ENCODE data around the gene GAB4. TPM values are rescaled to one million over a fixed set of nuclear protein-coding genes. Genes with fewer than 3 reads are reported as not detected.
"Not testable (repeated sequence)": the region's sequence is repeated elsewhere in the genome, so short reads cannot be mapped to it uniquely, and the experiment has no call there.

Gene GAB4
- total and polyA plus RNA-seq, 10 of the 15 experiments (the other 5 are each of a cell fraction or from before 2014, with no cell fraction given), result not detected

DNA sequence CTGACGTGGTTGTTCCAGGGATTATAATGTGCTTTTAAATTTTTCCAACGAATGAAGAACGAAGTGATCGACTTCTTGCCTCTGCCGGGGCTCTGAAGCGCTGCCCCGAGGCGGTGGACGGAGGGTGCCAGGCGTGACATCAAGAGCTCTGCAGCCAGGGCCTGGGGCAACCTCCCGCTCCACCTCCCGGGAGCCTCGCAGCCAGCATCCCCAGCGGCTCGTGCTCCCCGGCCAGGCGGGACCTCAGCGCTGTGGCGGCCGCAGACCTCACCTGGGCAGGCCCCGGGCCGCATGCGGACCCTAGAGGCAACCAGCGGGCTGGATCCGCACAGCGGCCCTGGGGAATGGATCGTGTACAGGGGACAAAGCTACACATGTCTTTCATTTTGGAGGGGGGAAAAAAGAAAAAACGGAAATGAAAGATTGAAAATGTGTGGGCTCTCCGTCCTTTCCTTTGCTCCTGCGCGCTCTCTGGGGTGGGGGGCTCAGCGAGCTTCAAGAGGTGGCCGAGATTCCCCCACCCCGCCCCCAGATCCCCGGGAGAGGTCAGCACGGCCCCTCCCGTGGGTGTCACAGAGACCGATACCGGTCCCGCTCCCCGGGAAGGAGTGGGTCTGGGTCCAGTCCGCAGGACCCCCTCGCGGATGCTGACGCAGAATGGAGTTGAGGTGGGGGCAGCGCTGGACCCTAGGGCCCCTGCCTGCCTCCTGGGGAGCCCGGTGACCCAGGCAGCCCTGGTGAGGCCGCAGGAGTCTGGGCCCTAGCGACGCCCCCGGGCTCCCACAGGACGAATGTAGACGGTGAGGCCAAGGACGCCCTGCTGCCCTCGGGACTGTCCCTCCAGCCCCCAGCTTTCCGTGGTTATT lies 28.2 kb upstream of the GAB4 start:
- H3K27ac ChIP-seq (ENCODE audit: control insufficient read depth, insufficient read depth), result peak overlapping the region; percentile 39
- peak; percentile 67 for ATAC-seq
- FAIRE-seq; H4K20me1 ChIP-seq (ENCODE audit: control insufficient read depth, insufficient read depth); BruUV-seq (replicated peaks); SMC1A ChIA-PET (ENCODE audit: uncharacterized antibody, unreplicated experiment); POLR2A ChIA-PET; DNase-seq (ENCODE audit: low read depth, low spot score); intact Hi-C loops (cut with micrococcal nuclease; ENCODE audit: unreplicated experiment); H3K4me1 ChIP-seq (ENCODE audit: control insufficient read depth, insufficient read depth, low read length); H3K27me3 ChIP-seq (replicated peaks in 1 of 2; ENCODE audit: control insufficient read depth in 2 of 2, insufficient read depth in 2 of 2, low read length in 1 of 2); H3K9me3 ChIP-seq (replicated peaks; ENCODE audit: control insufficient read depth, insufficient read depth, low read length); in situ Hi-C loops (cut with MboI); H3K36me3 ChIP-seq (ENCODE audit: control insufficient read depth in 2 of 2, insufficient read depth in 2 of 2, low read length in 1 of 2): not testable (repeated sequence)
- 0 out of 2 replicates have a peak overlapping the region, but pooled peaks have one; percentile 16 for H3K9ac ChIP-seq (ENCODE audit: control insufficient read depth, insufficient read depth, low read length)
- WGBS (ENCODE audit: insufficient coverage, insufficient replicate concordance, low lambda C conversion rate, missing lambda C conversion rate), result 14% methylated on average over 40 of the region's 56 CpGs
- RAD21 ChIA-PET (ENCODE audit: unreplicated experiment), result interaction anchor here (0.6 kb wide), 1 partner anchor 307 kb away, joined by 5 read pairs; no protein-coding TSS in a partner anchor
- H2AFZ ChIP-seq (ENCODE audit: control insufficient read depth, low read depth, low read length), result peak overlapping the region; percentile 47
- peak overlapping the region; percentile 30; the same call in 1 of the 2 replicates for H3K4me2 ChIP-seq (ENCODE audit: control insufficient read depth, insufficient read depth)
- peak in 1 of 2 experiments; percentile 51; a peak in 1 of 4 replicates for TF ChIP-seq BHLHE40 (IDR thresholded peaks at IDR 0.05; ENCODE audit: borderline replicate concordance in 1 of 2, low read depth in 2 of 2, low read length in 1 of 2)
- H3K79me2 ChIP-seq (ENCODE audit: control insufficient read depth, insufficient read depth, low read length), result peaks cover 21% of the 10 kb centered on the region
- peak overlapping the region; percentile 60 for H3K4me3 ChIP-seq
- CTCF ChIA-PET, result interaction anchor here (1.0 to 1.6 kb wide), 3 partner anchors 18 to 136 kb away, joined by 3 to 5 read pairs (median 4); no protein-coding TSS in a partner anchor

DNA sequence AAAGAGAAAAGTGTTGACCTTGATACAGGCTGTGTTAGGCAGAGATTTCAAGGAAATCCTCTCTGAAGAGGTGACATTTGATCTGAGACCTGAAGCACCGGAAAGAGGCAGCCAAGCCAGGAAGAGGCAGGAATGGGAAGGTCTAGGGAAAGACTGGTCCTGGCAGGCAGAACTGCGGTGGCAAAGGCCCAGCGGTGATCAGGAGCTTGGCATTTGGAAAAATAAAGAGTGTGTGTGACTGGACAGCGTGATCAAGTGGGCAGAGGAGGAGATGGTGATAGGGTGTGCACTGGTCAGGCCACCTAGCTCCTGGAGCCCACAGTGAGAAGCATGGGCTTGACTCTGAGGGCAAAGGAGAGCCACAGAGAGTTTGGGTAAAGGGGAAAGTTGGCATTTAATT lies 27.2 kb upstream of the GAB4 start:
- BruUV-seq (replicated peaks), result no TSS peak
- 100% methylated on average over 4 of the region's 4 CpGs for WGBS (ENCODE audit: insufficient coverage, insufficient replicate concordance, low lambda C conversion rate, missing lambda C conversion rate)
- ChIA-PET POLR2A (no interaction called here), RAD21 (ENCODE audit: unreplicated experiment) (interaction anchor here (0.6 kb wide), 1 partner anchor 308 kb away, joined by 5 read pairs; no protein-coding TSS in a partner anchor), CTCF (interaction anchor here (1.3 to 1.6 kb wide), 2 partner anchors 19 to 137 kb away, joined by 4 to 5 read pairs; no protein-coding TSS in a partner anchor), SMC1A (ENCODE audit: uncharacterized antibody, unreplicated experiment) (no interaction called here)
- Histone ChIP-seq H2AFZ (ENCODE audit: control insufficient read depth, low read depth, low read length) (no peak overlapping the region), H3K4me2 (ENCODE audit: control insufficient read depth, insufficient read depth) (no peak overlapping the region), H3K4me3 (no peak overlapping the region), H3K9me3 (replicated peaks; ENCODE audit: control insufficient read depth, insufficient read depth, low read length) (no peaks in the 10 kb centered on the region), H4K20me1 (ENCODE audit: control insufficient read depth, insufficient read depth) (no peaks in the 10 kb centered on the region), H3K36me3 (ENCODE audit: control insufficient read depth in 2 of 2, insufficient read depth in 2 of 2, low read length in 1 of 2) (no peaks in the 10 kb centered on the region), H3K27ac (ENCODE audit: control insufficient read depth, insufficient read depth) (no peak overlapping the region), H3K27me3 (replicated peaks in 1 of 2; ENCODE audit: control insufficient read depth in 2 of 2, insufficient read depth in 2 of 2, low read length in 1 of 2) (no peaks in the 10 kb centered on the region), H3K4me1 (ENCODE audit: control insufficient read depth, insufficient read depth, low read length) (no peaks in the 10 kb centered on the region), H3K9ac (ENCODE audit: control insufficient read depth, insufficient read depth, low read length) (no peak overlapping the region), H3K79me2 (ENCODE audit: control insufficient read depth, insufficient read depth, low read length) (peaks cover 15% of the 10 kb centered on the region)
- no peak for DNase-seq (ENCODE audit: low read depth, low spot score)
- ATAC-seq, result no peak
- TF ChIP-seq ETV6 (conservative IDR thresholded peaks at IDR 0.05 in 1 of 2, IDR thresholded peaks at IDR 0.05 in 1 of 2; ENCODE audit: borderline replicate concordance in 1 of 2, low read depth in 1 of 2) (no peak), KAT2A (conservative IDR thresholded peaks at IDR 0.05; ENCODE audit: control insufficient read depth, low read depth, low read length) (no peak), LARP7 (IDR thresholded peaks at IDR 0.05) (no peak), ZNF384 (IDR thresholded peaks at IDR 0.05; ENCODE audit: borderline replicate concordance, low read depth, low read length) (no peak), ATF7 (IDR thresholded peaks at IDR 0.05; ENCODE audit: low read depth) (no peak), RELA (IDR thresholded peaks at IDR 0.05; ENCODE audit: borderline replicate concordance, partially characterized antibody) (no peak)
- TF ChIP-seq, protein P1, sequence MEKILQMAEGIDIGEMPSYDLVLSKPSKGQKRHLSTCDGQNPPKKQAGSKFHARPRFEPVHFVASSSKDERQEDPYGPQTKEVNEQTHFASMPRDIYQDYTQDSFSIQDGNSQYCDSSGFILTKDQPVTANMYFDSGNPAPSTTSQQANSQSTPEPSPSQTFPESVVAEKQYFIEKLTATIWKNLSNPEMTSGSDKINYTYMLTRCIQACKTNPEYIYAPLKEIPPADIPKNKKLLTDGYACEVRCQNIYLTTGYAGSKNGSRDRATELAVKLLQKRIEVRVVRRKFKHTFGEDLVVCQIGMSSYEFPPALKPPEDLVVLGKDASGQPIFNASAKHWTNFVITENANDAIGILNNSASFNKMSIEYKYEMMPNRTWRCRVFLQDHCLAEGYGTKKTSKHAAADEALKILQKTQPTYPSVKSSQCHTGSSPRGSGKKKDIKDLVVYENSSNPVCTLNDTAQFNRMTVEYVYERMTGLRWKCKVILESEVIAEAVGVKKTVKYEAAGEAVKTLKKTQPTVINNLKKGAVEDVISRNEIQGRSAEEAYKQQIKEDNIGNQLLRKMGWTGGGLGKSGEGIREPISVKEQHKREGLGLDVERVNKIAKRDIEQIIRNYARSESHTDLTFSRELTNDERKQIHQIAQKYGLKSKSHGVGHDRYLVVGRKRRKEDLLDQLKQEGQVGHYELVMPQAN (conservative IDR thresholded peaks at IDR 0.05), result no peak
- TF ChIP-seq, protein P2, sequence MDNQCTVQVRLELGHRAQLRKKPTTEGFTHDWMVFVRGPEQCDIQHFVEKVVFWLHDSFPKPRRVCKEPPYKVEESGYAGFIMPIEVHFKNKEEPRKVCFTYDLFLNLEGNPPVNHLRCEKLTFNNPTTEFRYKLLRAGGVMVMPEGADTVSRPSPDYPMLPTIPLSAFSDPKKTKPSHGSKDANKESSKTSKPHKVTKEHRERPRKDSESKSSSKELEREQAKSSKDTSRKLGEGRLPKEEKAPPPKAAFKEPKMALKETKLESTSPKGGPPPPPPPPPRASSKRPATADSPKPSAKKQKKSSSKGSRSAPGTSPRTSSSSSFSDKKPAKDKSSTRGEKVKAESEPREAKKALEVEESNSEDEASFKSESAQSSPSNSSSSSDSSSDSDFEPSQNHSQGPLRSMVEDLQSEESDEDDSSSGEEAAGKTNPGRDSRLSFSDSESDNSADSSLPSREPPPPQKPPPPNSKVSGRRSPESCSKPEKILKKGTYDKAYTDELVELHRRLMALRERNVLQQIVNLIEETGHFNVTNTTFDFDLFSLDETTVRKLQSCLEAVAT (IDR thresholded peaks at IDR 0.05), result no peak
- in situ Hi-C loops (cut with MboI), result no loop called here
- FAIRE-seq, result no peak
- intact Hi-C loops (cut with micrococcal nuclease; ENCODE audit: unreplicated experiment), result no loop called here
